GM12891 (cell line): ENCODE results near the gene QRFPR.

Experiments
- PAX5 ChIP-seq: IDR thresholded peaks from 2 replicates; pipeline ENCODE4 v1.6.1; 2011; ENCODE audit warnings: low read length, moderate library complexity, mild to moderate bottlenecking; ENCODE audit not compliant: insufficient read depth, severe bottlenecking
- POLR2A ChIP-seq: IDR thresholded peaks from 2 replicates; pipeline ENCODE4 v1.6.1; 2011; ENCODE audit warnings: low read depth, low read length, control low read depth
- POLR2AphosphoS5 ChIP-seq: IDR thresholded peaks from 2 replicates; pipeline ENCODE4 v1.6.1; 2011; ENCODE audit warnings: low read depth, low read length, control low read depth
- SPI1 ChIP-seq: IDR thresholded peaks from 2 replicates; pipeline ENCODE4 v1.6.1; 2011; ENCODE audit warnings: low read depth, low read length, control low read depth
- TAF1 ChIP-seq: IDR thresholded peaks from 2 replicates; pipeline ENCODE4 v1.6.1; 2011; ENCODE audit warnings: low read depth, low read length, control low read depth

DNA sequence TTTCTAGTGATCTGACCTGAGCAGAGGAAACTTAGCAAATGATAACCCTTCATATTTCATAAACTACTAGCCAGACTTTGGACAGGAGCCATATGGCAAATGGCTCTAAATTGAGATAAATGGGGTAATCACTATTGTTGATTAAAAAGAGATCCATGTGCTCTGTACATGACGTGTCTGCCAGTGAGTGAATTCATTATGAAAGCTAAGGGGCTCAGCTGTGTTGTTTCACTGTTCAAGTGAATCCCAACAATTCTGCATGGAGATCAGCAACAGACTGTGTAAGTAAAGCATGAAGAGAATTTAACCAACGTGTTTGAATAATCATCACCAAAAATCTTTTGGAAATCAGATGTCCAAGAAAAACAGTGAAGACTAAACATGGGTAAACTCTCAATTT lies 9.5 kb upstream of the QRFPR start:
- TF ChIP-seq POLR2A, result no peak
- no peak for TF ChIP-seq POLR2AphosphoS5
- TF ChIP-seq TAF1, result no peak
- no peak for TF ChIP-seq PAX5
- no peak for TF ChIP-seq SPI1
